Endothelial cell of hepatic sinusoid (primary cell): ENCODE data around the gene RGS13.

Experiments
- in situ Hi-C: cut with HindIII; loops from 2 replicates; pipeline ENCODE4 v1.10.0; 2017; ENCODE audit warnings: low sequenced_read_pairs

Gene RGS13, protein sequence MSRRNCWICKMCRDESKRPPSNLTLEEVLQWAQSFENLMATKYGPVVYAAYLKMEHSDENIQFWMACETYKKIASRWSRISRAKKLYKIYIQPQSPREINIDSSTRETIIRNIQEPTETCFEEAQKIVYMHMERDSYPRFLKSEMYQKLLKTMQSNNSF

DNA sequence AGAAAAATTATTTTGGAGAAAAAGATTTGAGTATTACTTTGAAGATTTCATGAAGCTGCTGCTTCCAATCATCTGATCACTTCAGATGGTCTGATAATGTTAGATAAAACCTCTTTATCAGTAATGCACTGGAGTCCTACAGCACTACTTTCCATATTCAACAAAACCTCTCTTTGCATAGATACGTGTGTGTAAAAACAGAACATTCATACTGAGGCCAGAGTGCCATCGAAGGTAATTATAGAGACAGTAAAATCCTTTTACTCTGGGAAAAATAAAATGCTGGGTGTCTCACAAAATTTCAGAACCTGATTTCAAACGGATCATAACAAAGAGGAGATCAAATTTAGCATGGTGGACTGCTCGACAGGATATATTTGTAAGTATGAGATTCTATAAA lies at the start of gene RGS13:
RGS13 (plus strand) TSS at position 209 of the 400 bp plus-strand sequence. CDS start 8,188 bp downstream, outside the sequence.
- in situ Hi-C loops = no loop called here

DNA sequence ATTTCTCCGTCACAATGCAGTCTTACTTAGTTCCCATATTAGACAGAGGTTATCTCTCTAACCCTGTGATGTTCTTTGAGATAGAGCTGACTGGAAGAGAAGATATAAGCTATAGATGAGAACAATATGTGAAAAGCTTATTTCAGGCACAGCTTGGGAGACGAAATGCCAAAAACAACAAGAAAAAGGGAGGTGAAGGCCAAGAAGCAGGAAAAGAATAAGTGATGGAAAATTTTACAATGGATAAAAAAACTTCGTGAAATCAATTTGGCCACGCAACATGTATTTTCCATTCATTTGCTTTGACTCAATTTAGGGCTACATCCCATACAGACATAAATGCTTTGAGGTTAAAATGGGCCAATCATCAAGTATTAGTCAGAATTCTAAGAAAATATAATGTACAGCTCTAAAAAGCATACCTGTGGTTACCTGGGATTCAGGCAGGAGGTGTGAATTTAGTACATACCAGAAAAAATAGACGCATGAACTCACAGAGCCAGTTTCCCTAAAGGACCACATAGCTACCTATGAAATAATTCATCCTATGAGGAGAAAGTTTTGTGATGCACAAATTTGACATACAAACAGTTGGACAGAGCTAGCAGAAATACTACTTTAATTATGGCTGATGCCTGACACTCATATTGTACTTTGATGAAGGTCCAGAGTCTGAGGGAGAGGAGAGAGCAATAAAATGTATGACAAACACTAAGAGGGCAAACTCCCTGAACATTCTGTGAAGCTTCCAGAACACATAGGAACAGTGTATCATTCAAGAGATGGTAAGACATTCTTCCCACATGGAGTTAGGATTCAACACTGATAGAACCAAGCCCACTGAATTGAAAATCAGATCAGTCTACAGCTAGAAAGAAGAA lies 48.3 kb upstream of the RGS13 start:
- in situ Hi-C loops = no loop called here

DNA sequence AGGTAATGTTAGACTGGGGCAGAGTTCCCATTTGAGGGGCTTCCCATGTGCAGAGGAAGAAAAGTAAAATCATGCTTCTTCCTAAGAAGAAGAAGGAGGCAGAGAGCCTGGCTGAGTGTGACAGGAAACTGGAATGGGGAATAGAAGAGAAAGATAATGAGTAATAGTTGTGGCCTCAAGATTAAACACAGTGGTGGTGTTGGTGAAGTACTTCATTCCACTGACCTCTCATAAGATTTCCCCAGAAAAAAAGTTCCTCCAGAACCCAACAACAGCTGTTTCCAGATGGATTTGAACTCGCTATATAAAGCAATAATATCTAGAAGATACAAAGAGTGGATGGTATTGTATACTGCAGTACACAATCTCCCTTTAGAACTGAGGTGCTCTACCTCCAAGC lies 47.4 kb upstream of the RGS13 start:
- in situ Hi-C loops = no loop called here

DNA sequence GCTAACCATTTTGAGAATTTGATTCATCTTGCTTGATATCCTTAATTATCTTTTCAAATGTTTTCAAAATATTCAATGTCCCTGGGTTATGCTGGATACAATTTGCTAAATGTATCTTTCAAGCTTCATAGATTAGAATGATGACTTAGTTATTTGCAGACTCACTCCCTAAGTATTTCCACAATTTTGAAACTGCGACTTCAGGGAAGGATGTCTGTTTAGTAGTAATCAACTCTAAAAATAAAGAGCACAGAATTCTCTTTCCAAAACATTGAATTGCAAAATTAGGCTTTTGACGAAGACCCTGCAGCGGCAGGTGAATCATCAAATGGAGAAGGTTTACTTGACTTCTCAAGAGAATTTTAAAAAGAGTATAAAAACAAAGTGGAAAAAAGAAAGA lies 46.1 kb upstream of the RGS13 start:
- in situ Hi-C loops = no loop called here

DNA sequence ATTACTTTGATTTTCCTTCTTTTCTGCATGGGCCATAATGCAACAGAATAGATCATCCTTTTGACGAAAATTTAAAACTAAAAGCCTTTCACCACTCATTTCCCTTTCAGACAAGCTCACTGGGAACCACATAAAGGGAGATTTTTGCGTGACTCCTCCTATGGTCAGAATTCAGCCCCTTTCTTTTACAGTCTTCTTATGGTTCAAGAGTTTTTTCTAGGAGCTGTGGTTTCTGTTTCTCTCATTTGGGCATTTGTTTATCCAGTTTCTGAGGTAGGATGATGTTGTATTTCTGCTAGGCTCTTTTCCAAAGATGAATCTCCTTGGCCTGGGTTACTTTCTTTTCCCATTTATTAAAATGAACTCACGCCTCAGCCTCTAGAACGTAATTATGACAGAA lies 43.4 kb upstream of the RGS13 start:
- in situ Hi-C loops = no loop called here

DNA sequence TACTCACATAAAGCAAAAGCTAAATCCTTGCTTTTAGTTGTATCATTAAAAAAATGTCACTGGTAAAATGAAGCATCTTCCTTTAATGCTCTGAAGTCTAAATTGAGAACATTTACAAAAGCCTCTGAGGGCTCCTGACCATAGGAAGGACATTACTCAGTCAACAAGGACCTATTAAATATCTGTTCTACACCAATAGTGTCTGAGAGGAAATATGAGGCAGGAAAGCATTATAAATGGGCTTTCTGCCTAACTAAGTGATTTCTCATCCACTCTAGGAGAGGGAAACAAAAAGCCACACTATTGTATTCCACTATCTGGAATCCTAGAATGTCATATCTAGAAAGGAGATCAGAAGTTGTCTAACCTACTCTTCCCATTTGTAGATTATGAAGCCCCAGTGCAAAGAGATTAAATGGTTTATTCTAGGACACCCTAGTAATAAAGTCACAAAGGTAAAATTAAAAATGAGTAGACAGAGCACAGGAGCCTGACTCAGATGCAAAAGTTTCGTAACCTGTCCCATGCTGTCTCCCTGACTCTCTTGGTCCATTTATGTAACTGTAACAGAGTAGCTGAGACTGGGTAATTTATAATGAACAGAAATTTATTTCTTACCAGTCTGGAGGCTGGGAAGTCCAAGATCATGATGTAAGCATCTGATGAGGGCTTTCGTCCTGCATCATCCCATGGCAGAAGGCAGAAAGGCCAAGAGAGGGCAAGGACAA lies 42.8 kb upstream of the RGS13 start:
- in situ Hi-C loops = no loop called here

DNA sequence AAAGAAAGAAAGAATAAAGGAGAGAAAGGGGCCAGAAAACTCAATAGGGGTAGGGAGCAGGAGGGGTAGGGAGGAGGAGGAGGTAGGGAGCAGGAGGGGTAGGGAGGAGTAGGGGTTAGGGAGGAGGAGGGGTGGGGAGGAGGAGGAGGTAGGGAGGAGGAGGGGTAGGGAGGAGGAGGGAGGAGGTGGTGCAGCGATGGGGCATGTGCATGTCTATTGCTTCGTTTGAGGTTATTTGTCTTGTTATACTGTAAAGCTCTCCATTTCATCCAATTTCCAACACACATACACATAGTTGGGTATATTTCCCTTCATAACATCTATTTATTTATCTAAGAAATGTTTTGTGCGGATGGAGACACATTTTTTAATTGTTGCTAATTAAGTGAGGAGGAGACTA lies 40.6 kb upstream of the RGS13 start:
- in situ Hi-C loops = no loop called here

DNA sequence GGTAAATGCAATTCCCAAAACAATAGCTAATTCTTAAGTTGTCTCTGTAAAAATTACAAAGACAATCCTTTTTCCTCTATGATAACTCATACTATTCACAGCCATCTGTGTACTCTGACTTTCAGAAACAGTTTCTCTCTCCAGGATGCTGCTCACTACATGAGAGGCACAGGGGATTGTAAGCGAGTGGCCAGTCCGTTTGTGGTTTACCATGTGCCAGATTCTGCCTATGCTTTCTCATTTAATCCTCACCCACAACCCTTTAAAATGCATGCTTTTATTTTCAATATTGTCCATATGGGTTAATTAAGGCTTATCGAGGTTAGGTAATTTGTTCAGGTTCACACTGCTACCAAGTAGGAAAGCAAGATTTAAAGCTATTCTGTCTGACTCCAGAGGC lies 37.4 kb upstream of the RGS13 start:
- in situ Hi-C loops = no loop called here

DNA sequence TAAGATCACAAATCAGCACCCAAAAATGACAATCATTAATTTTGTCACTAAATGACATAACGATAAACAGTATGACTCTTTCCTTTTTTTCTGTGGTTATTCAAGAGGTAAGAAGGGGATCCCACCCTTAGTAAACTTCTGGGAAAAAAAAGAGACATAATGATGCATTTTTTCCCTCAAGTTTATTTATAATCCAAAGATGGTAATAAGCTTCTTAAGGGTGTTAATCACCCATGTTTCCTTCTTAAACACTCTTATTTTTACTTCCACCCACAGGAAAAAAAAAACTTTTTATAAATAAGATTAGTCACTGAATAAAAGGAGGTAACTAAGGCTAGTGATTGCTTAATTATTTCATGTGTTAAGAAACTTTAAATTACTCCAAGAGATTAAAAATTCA lies 35.7 kb upstream of the RGS13 start:
- in situ Hi-C loops = no loop called here

DNA sequence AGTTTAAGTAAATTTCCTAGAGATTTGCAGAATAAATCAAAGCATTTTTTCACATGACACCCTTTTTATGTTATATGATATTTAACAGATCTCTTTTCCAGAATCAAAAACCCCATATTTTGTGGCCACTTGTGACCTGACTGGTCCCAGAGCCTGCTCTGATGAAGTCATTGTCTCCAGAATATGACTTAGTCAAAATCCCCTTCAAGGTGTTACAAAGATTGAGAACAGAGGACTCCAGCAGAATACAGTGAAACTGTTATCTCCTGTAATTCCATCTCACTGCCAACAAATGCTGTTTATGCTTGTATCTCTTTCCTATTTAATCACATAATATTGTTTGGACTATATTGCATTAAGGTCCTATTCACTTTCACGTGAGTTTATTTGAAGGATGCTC lies 34.8 kb upstream of the RGS13 start:
- in situ Hi-C loops = no loop called here

DNA sequence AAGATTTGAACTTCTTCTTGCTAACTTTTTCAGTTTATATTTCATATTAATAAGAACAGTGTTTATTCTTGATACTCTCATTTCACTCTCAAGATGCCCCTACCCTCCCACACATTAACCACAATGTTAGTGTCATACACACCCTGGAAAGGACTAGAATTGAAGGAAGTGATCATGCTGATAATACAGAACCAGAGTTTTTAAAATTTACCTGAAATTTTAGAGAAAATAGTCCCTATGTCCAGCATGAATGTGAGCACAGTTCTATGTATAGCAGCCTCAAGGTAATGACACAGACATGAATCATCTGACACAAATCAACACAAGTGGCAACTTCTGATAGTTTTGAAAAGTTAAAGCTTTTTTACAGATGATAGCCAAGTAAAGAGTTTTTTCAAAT lies 34.4 kb upstream of the RGS13 start:
- in situ Hi-C loops = no loop called here

DNA sequence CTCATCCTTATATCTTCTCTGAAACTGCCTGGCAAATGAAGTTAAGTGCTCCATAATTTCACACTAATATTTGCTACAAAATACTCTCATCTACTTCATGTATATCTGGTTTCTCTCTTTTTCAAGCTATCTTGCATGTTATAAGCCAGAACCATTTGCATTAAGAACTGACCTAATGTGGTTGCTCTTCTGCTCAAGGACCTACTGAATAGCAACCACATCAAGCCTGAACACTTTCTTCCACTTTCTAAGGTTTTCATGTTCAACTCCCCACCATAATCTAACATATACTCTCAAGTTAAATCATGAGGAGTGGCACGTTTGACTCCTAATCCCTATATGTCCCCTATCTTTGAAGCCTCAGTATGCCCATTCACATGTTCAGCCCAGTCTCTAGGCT lies 33.2 kb upstream of the RGS13 start:
- in situ Hi-C loops = no loop called here

DNA sequence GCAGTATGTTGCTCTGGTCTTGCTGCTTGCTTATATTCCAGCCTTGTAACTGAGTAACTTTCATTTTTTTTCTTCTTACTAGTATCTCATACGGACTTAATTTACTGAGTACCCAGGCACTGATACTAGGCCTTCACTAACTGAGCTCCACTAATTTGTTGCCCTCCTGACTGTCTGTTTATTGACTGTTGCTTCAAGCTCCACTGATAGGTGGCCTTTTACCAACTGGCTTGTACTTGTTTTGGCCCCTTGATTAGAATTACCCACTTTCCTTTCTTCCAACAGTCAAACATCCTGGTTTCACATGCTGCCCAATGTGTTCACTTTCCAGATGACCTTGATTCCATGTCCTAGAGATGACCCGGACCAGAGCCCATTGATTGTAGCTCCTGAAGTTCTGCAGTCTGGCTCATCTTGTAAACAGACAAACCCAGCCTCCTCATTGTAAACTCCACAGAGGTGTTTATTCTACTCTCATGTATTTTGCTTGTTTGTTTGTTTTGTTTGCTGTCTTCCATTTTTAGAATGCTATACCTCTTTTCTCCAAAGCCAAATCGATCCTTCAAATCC lies 32.6 kb upstream of the RGS13 start:
- in situ Hi-C loops = no loop called here

DNA sequence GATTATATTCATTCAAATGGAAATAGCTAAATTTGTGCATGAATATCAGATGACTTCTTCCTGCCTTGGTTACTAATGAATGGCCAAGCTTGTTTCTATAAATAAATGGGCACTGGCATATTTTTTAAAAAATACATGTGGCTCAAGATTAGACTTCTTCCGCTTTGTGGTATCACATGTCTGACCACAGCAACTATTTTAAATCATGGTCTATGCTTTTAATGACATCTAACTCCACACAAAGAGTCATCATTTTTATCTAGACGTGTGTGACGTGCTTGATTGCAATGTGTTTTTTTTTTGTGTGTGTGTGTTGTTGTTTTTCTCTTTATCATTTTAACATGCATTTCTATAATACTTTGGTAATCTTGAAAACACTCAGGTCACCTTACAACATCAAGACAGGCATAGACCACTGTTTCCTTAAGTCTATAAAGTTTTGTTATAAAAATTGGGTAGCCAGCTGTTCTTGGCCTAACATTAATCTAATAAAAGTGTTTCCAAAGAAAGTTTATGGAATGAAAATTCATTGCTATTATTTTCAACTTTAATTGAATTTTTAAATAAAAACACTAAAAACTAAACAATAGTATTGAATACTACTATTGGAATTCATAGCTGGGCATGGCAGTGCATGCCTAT lies 30.8 kb upstream of the RGS13 start:
- in situ Hi-C loops = no loop called here

DNA sequence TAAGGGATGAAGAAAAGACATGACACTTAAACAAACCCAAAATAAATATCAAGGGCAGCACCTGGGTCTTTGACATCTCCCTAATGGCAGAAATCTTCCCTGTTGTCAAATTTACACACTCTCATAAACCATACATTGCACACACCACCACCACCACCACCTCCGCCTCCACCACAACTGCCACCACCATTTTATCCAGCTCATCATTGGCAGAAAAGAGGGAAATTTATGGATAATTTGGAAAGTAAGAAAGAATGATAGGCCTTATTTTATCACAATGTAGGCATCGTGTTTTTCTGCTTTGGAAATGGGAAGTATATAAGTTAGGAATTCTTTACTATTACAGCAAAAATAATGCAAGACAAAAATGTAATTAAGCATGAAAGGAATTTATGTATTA lies 27.3 kb upstream of the RGS13 start:
- in situ Hi-C loops = no loop called here

DNA sequence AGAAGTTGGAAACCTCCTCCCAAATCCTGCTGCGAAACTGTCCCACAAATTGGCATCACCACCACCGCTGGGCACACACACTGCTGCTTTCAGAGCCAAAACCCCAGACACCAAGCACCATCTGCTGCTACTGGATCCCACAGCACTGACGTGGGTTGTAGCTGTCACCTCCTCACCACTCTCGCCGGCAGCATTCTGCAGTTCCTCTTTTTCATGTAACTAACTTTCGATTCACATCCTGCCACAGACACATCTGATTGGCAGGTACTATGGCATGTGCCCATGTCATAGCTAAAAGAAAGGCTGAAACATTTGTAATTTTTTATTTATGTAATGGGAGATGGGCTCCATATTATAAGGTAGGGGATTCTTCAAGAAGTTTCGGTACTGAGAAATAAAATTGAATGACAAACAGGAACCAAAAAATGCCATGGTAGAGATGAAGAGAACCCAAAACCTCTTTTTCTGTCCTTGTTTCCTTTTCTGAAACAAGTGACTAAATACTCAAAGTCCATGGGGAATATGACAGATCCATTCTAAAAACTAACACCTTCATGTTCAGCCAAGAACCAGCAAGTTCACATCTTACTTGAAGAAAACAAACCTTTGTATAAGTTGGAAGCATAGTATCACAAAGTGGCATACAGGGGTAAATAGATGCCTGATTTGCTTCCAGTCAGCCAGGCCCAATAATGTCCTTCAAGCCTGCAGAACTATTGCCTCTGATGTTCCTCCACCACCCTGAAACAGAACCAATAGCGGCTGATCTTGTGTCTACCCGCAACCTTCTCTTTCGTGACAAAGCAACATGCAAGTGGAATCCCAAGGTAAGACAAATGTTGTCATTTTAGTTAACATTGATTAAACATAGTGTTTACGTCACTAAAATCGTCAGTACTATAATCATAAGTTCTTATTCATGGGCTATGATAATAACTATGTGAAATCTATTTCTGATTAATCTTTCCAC lies 26.6 kb upstream of the RGS13 start:
- in situ Hi-C loops = no loop called here

DNA sequence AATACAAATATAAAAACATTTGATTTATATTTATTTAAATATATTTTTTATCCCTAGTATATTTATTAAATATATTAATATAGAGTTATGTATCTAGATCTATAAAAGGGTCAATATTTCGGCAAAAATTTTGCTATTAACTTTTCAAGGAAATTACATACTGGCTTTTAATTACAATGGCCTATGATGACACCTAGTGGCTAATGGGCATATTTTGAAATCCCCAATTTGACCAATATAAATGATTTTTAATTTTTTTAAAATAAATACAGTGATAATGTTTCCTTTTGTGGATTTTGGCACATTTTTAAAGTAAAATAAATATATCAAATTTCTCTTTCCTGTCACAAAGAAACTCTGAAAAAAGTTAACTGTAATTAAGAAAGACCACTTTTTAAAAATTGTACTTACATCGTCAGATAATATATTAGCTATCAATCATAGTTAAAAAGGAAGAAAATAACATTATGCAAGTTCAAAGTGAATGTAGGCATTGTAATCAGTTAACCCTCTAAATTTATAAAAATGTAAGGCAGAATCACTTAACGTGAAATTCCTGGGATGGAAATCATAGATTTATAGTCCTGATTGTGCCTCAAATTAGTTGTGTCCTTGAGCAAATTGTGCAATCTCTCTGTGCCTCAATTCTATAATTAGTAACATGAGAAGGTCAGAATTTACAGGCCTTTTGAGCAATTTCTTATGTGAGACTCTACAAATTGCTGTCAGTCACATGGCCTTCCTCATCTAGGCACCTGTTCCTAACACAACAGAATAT lies 25.6 kb upstream of the RGS13 start:
- in situ Hi-C loops = no loop called here

DNA sequence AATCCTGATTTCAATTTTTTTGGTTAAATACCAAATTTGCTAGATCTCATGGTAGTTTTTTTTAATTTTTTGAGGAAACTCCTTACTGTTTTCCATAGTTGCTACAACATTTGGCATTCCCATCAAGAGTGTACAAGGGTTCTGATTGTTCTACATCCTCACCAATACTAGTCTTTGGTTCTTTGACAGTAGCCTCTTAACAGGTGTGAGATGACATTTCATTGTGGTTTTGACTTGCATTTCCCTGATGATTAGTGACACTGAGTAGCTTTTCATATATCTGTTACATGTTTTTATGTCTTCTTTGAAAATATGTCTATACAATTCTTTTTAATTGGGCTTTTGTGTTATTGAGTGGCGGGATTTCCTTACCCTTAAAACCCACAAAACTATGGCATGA lies 20.9 kb upstream of the RGS13 start:
- in situ Hi-C loops = no loop called here

DNA sequence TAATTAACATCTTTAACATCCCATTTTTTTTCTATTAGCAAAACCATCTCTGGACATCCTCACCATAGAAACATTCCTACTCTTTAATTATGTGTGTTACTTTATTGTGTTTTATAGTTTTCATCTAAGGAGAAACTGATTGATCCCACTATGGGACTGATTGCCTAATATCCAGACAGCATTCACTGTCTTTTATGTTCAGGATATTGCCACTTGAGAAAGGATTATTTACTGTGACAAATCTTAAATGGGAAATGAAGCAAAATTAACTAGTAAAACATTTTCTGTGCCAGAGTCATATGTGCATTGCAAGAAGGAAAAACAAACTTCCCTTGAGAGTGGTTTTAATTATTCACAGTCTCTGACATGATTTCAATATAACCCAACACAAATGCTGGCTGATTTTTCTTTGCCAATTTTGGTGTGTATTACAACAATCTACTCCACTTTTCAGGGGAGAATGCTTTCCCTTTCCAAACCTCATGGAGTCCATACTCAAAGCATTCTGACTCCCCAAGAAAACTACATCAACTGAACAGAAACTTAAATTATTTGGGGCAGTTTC lies 15.8 kb upstream of the RGS13 start:
- in situ Hi-C loops = no loop called here
